HepG2 (cell line): ENCODE results near the gene THAP9. TPM values are rescaled to one million over a fixed set of nuclear protein-coding genes. Genes with fewer than 3 reads are reported as not detected.

ENCODE experiments used
- ATAC-seq: fragments of 200-7000 bp; cut with Tn5 transposase; 3 replicates; pipeline ENCODE4 v1.9.1; 2020; ENCODE audit warnings: mild to moderate bottlenecking, moderate library complexity
- BruUV-seq: library from RNA; stranded (reverse); fragments of 400-500 nt; replicated peaks from 2 replicates; lab custom pipeline; 2021; lab: Mats Ljungman, UMichigan
- CTCF ChIA-PET: fragments of 300-600 bp; formaldehyde crosslinking; extraction: SDS; loops from one replicate; lab custom pipeline; 2021; ENCODE audit warnings: low total read pairs, inconsistent platforms, low intra/inter-chr PET ratio; lab: Yijun Ruan, JAX
- POLR2A ChIA-PET: fragments of 350-600 bp; sonication (Branson Sonifier 250); formaldehyde crosslinking; loops from one replicate; lab custom pipeline; 2020; ENCODE audit warnings: antibody characterized with exemption, inconsistent platforms; lab: Yijun Ruan, JAX
- DNase-seq: peaks from one replicate; pipeline ENCODE4 v3.0.0-alpha.2; 2015; ENCODE audit warnings: low spot score
- FAIRE-seq: peaks from 3 replicates; lab custom pipeline; 2011; peaks lifted over from hg19 to GRCh38; lab: Jason Lieb, UNC
- H2AFZ ChIP-seq: one replicate; pipeline ENCODE4 v1.6.1; 2011; ENCODE audit warnings: low read length, inconsistent platforms
- H3K27ac ChIP-seq: fragments of 300-600 bp; 3 replicates; pipeline ENCODE4 v1.8.0; 2011; ENCODE audit warnings: mixed run types, mild to moderate bottlenecking, mixed read lengths, low read length, inconsistent platforms; ENCODE audit not compliant: insufficient read depth; ENCODE audit errors: extremely low read length
- H3K27me3 ChIP-seq, 2 experiments: fragments of 200-600 bp in 1 of 2; 2 replicates in 1 of 2; 3 replicates in 1 of 2; pipeline versions ENCODE4 v1.6.0 to v1.8.0; 2011; ENCODE audit warnings: low read length in 2 of 2, mild to moderate bottlenecking in 2 of 2, moderate library complexity in 2 of 2, inconsistent platforms in 1 of 2; ENCODE audit not compliant: insufficient read depth in 2 of 2, control insufficient read depth in 1 of 2
- H3K36me3 ChIP-seq, 2 experiments: fragments of 200-600 bp in 1 of 2; replicated peaks in 1 of 2; 2 replicates in 1 of 2; 3 replicates in 1 of 2; pipeline versions ENCODE4 v1.5.1 to v1.8.0; 2011; ENCODE audit warnings: low read length in 2 of 2, inconsistent platforms in 1 of 2; ENCODE audit not compliant: insufficient read depth in 2 of 2, control insufficient read depth in 1 of 2
- H3K4me1 ChIP-seq: 2 replicates; pipeline ENCODE4 v1.5.1; 2012; ENCODE audit warnings: low read length, inconsistent platforms; ENCODE audit not compliant: insufficient read depth
- H3K4me2 ChIP-seq: 2 replicates; pipeline ENCODE4 v1.6.0; 2011; ENCODE audit warnings: low read depth, low read length, inconsistent platforms
- H3K4me3 ChIP-seq, 3 experiments: fragments of 200-600 bp in 1 of 3; sonication (generic), shearing (Covaris generic) in 1 of 3; replicated peaks in 1 of 3; 2 replicates each; pipeline ENCODE4 v1.5.1; 2011 to 2016; ENCODE audit warnings: low read length in 3 of 3, inconsistent platforms in 2 of 3, low read depth in 2 of 3, mild to moderate bottlenecking in 2 of 3, control low read depth in 1 of 3, mixed read lengths in 1 of 3; ENCODE audit not compliant: insufficient read depth in 1 of 3
- H3K79me2 ChIP-seq: one replicate; pipeline ENCODE4 v1.6.1; 2011; ENCODE audit warnings: low read length, inconsistent platforms; ENCODE audit not compliant: insufficient read depth
- H3K9ac ChIP-seq: 2 replicates; pipeline ENCODE4 v1.6.0; 2011; ENCODE audit warnings: mild to moderate bottlenecking, low read depth, low read length, inconsistent platforms; ENCODE audit not compliant: insufficient read depth
- H3K9me3 ChIP-seq: 2 replicates; pipeline ENCODE4 v1.5.1; 2012; ENCODE audit warnings: mild to moderate bottlenecking, low read length
- H4K20me1 ChIP-seq: 2 replicates; pipeline ENCODE4 v1.6.0; 2011; ENCODE audit warnings: inconsistent platforms, mild to moderate bottlenecking, low read length, moderate library complexity; ENCODE audit not compliant: insufficient read depth
- JUN ChIP-seq: sonication (generic); formaldehyde crosslinking; IDR thresholded peaks from 2 replicates; pipeline ENCODE4 v1.4.0; 2020; ENCODE audit warnings: mild to moderate bottlenecking, missing genetic modification reagents
- STAG1 ChIP-seq: sonication (generic); formaldehyde crosslinking; IDR thresholded peaks from 2 replicates; pipeline ENCODE4 v1.4.0; 2020; ENCODE audit warnings: missing genetic modification reagents
- ZKSCAN1 ChIP-seq: fragments of 150-350 bp; IDR thresholded peaks from 2 replicates; pipeline ENCODE4 v1.6.1; 2014; ENCODE audit warnings: low read length
- ZNF232 ChIP-seq: sonication (generic); formaldehyde crosslinking; IDR thresholded peaks from 2 replicates; pipeline ENCODE4 v1.4.0; 2020; ENCODE audit warnings: missing genetic modification reagents, borderline replicate concordance
- ZNF550 ChIP-seq: sonication (generic); formaldehyde crosslinking; IDR thresholded peaks from 2 replicates; pipeline ENCODE4 v1.4.0; 2020; ENCODE audit warnings: mild to moderate bottlenecking, missing genetic modification reagents, borderline replicate concordance
- WGBS: methylation state at CpG from one replicate; pipeline ENCODE4 v1.1.6; 2017; ENCODE audit warnings: low lambda C conversion rate; 5-methylcytosine and 5-hydroxymethylcytosine counted together
- in situ Hi-C: cut with HindIII; loops from 2 replicates; pipeline ENCODE4 v1.10.0; 2017; ENCODE audit warnings: low pct_unique_long_range_greater_than_20kb; ENCODE audit not compliant: extremely low pct_ligation_motif_present
- intact Hi-C: fragments of 100-400 bp; cut with micrococcal nuclease; formaldehyde crosslinking; loops from one replicate; pipeline ENCODE4 v1.10.0; 2022; ENCODE audit not compliant: unreplicated experiment
- polyA plus RNA-seq, 8 experiments: library from polyadenylated mRNA; depleted of rRNA in 3 of 8; stranded (reverse) in 7 of 8; unstranded in 1 of 8; fragments of >200 nt; fragmentation: Illumina TruSeq in 4 of 8; extraction: Trizol in 4 of 8; gene quantifications; 2 replicates each; pipeline versions ENCODE4 v1.2.1 to v1.2.3, GENCODE V29; 2011 to 2016; ENCODE audit warnings: low read depth in 4 of 8, missing spikeins in 1 of 8, mixed read lengths in 1 of 8; ENCODE audit not compliant: insufficient read depth in 1 of 8
- total RNA-seq, 5 experiments: library from RNA; depleted of rRNA; stranded (reverse); fragments of >200 nt; fragmentation: Illumina TruSeq; extraction: Trizol; gene quantifications; 2 replicates each; pipeline ENCODE4 v1.2.3, GENCODE V29; 2016; ENCODE audit warnings: low read depth in 1 of 5
- TF ChIP-seq, protein P1 (sequence below): sonication (generic); formaldehyde crosslinking; IDR thresholded peaks from 2 replicates; pipeline ENCODE4 v1.5.0; 2020; ENCODE audit warnings: mild to moderate bottlenecking, missing genetic modification reagents, moderate library complexity

THAP9 gene
- total and polyA plus RNA-seq, 2 of the 13 experiments (the other 11 are each of a cell fraction or from before 2014, with no cell fraction given) = 6.0 to 7.2 TPM

DNA sequence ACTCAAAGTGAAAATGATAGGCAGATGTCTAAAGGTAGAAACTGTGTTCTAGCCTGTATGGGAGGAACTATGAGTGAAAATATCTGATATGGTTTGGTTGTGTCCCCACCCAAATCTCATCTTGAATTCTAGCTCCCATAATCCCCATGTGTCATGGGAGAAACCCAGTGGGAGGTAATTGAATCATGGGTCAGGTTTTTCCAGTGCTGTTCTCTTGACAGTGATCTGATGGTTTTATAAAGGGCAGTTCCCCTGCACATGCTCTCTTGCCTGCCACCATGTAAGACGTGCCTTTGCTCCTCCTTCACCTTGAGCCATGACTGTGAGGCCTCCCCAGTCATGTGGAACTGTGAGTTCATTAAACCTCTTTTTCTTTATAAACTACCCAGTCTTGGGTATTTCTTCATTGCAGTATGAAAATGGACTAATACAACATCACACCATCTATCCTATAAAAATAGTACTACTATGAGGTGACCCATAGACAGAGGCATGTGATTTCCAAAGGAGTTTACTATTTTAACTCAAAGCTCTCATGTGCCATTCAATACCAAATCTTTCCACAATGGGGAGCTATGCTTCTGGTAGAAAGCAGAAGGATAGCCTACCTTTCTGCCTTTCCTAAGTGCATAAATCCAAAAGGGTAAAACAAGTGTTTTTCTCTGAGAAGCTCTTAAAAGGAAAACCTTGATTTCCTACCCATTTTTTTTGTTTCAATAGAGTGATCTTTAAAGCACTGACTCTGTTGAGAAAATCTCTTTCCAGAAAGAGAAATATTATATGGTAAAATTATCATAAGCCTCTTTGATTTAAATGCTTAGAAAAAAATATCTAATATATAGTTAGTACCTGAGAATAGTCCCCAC lies 48.4 kb upstream of the THAP9 start:
- no peaks in the 10 kb centered on the region for H3K27me3 ChIP-seq
- peak; percentile 62 for ATAC-seq
- ChIA-PET POLR2A (no interaction called here), CTCF (no interaction called here)
- no peak overlapping the region for H3K27ac ChIP-seq
- no peak for FAIRE-seq
- H3K4me2 ChIP-seq = no peak overlapping the region
- TF ChIP-seq STAG1 (peak; percentile 44), ZNF550 (no peak)
- TF ChIP-seq, protein P1, sequence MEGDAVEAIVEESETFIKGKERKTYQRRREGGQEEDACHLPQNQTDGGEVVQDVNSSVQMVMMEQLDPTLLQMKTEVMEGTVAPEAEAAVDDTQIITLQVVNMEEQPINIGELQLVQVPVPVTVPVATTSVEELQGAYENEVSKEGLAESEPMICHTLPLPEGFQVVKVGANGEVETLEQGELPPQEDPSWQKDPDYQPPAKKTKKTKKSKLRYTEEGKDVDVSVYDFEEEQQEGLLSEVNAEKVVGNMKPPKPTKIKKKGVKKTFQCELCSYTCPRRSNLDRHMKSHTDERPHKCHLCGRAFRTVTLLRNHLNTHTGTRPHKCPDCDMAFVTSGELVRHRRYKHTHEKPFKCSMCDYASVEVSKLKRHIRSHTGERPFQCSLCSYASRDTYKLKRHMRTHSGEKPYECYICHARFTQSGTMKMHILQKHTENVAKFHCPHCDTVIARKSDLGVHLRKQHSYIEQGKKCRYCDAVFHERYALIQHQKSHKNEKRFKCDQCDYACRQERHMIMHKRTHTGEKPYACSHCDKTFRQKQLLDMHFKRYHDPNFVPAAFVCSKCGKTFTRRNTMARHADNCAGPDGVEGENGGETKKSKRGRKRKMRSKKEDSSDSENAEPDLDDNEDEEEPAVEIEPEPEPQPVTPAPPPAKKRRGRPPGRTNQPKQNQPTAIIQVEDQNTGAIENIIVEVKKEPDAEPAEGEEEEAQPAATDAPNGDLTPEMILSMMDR = peak; percentile 36
- H3K9ac ChIP-seq = no peak overlapping the region
- intact Hi-C loops (loop anchor here (2.0 kb wide), 2 partner anchors 39 to 47 kb away; partner anchors contain the start of gene SEC31A), in situ Hi-C loops (no loop called here)
- no peak overlapping the region for H2AFZ ChIP-seq
- no peaks in the 10 kb centered on the region for H3K4me1 ChIP-seq
- H3K4me3 ChIP-seq = no peak overlapping the region
- H3K9me3 ChIP-seq = no peaks in the 10 kb centered on the region
- peaks cover 10% of the 10 kb centered on the region; the same call in 1 of the 2 replicates for H4K20me1 ChIP-seq
- no TSS peak for BruUV-seq
- peaks cover 2% of the 10 kb centered on the region for H3K79me2 ChIP-seq
- 100% methylated on average over 1 of the region's 1 CpG for WGBS
- H3K36me3 ChIP-seq = peaks cover 13 to 81% of the 10 kb centered on the region in 2 experiments
- DNase-seq = peak; percentile 45

DNA sequence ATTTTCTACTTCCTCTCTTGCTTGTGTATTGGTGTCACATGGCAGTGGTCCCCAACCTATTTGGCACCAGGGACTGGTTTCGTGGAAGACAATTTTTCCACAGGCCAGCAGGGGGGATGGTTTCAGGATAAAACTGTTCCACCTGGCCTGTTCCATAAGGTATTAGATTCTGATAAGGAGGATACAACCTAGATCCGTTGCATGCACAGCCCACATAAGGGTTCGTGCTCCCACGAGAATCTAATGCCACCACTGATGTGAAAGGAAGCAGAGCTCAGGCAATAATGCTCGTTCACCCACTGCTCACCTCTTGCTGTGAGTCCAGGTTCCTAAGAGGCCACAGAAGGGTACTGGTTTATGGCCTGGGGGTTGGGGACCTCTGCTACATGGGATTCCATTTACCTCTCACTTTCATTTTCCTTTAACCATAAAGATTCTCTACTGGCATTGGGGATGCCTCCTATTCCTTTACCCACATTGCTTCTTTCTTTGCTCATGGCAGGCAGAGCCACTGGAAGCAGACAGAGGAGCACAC lies 47.7 kb upstream of the THAP9 start:
- H3K36me3 ChIP-seq = peaks cover 14 to 81% of the 10 kb centered on the region in 2 experiments
- peak; percentile 78 for ATAC-seq
- CTCF ChIA-PET = no interaction called here
- no TSS peak for BruUV-seq
- in situ Hi-C loops (no loop called here), intact Hi-C loops (loop anchor here (2.0 kb wide), 2 partner anchors 38 to 46 kb away; partner anchors contain the start of gene SEC31A)
- DNase-seq = peak; percentile 19
- H3K27ac ChIP-seq = no peak overlapping the region
- POLR2A ChIA-PET = interaction anchor here (1.2 kb wide), 1 partner anchor 48 kb away, joined by 3 read pairs; the partner anchor contains the start of gene THAP9
- H3K9ac ChIP-seq = no peak overlapping the region
- peaks cover 2% of the 10 kb centered on the region for H3K79me2 ChIP-seq
- no peaks in the 10 kb centered on the region for H3K9me3 ChIP-seq
- no peak for FAIRE-seq
- WGBS = 77% methylated on average over 5 of the region's 5 CpGs
- H3K27me3 ChIP-seq = no peaks in the 10 kb centered on the region
- no peak overlapping the region for H3K4me2 ChIP-seq
- H2AFZ ChIP-seq = no peak overlapping the region
- H3K4me1 ChIP-seq = no peaks in the 10 kb centered on the region
- H3K4me3 ChIP-seq = no peak overlapping the region
- peaks cover 10% of the 10 kb centered on the region; the same call in 1 of the 2 replicates for H4K20me1 ChIP-seq
- TF ChIP-seq ZNF232 (CRISPR knock-in tag) (no peak), JUN (CRISPR knock-in tag) (no peak), ZKSCAN1 (no peak)
